Prostate gland (tissue), 2 donors: Measurements from ENCODE around the gene GASK1A.

Experiments used
- CTCF ChIP-seq, 4 experiments: fragments of 200-600 bp in 2 of 4; fragments of 450-650 bp in 2 of 4; sonication (generic) in 2 of 4; IDR thresholded peaks; 1 replicate in 3 of 4; 2 replicates in 1 of 4; pipeline ENCODE4 v1.5.1; 2016 to 2019; ENCODE audit warnings: antibody characterized with exemption in 4 of 4, mild to moderate bottlenecking in 2 of 4, moderate library complexity in 2 of 4
- POLR2A ChIP-seq: fragments of 450-650 bp; IDR thresholded peaks from one replicate; pipeline ENCODE4 v1.6.1; 2016; ENCODE audit warnings: antibody characterized with exemption, mild to moderate bottlenecking
- POLR2AphosphoS5 ChIP-seq: sonication (generic); formaldehyde crosslinking; IDR thresholded peaks from one replicate; pipeline ENCODE4 v1.6.1; 2017; ENCODE audit warnings: antibody characterized with exemption

GRCh38 chr3:43086460-43087165, 107.5 kb downstream of the GASK1A start:
- no peak for TF ChIP-seq CTCF (IDR thresholded peaks at IDR 0.05)
- TF ChIP-seq POLR2AphosphoS5: peak; percentile 7
- no peak for TF ChIP-seq POLR2A
